CD4-positive, alpha-beta T cell treated with Interleukin-6 for 4 hours (primary cell): ENCODE results near the gene CNGA1.
A peak's percentile ranks its signal among the peaks of the same experiment; 100 is the strongest.

ENCODE experiments used
- DNase-seq: peaks from one replicate; pipeline ENCODE4 v3.0.0-alpha.2; 2020; ENCODE audit warnings: mixed read lengths

The CNGA1 gene

DNA sequence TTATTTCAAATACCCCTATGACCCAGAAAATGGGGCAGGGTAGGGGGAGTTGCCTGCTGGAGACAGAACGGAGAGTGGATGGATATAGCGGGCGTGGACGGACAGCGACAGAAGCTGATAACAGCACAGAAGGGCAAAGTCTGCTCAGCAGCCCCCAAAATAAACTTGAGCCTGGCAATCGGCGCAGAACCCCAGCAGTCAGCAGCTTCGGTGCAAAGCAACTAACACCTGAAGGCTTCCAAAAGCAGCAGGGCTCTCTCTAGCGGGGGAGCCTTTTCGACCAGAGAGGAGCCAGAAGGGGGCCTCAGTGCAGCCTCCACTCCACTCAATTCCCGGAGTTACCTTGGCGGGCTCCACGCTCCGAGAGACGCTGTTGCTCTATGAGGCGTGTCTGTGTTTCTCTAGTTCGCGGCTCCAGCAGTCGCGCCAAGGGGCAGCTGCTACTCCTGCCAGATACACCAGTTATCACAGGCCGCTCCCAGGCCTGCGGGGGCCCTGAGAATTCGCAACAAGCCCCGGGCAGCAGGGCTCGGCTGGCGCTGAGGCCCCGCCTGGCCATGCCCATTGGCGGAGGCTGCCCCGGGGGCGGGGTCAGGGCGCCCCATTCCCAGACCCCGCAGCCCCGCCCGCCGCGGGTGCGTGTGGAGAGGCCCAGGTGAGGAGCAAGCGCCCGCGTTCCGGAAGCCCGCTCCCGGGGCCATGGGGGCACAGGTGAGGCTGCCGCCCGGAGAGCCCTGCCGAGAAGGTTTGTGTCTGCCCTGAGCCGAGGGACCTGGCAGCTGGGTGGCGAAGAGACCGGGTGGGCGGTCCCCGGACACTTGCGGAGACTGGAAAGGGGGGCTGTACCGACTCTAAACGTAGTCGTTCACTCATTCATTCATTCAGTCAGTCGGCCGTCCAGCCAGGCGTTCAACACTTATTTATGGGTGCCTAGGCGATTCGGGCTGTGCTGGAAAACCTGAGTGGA, at the start of gene CNGA1, which contains the start of gene NIPAL1:
TSS of gene CNGA1 (minus strand) at position 541 of the 967 bp plus-strand sequence. CDS start 63,992 bp downstream, outside the sequence.
TSS of gene NIPAL1 (plus strand) at position 632 of the 967 bp plus-strand sequence. CDS start at position 700, 68 bp downstream.
- DNase-seq: peak; percentile 84

DNA sequence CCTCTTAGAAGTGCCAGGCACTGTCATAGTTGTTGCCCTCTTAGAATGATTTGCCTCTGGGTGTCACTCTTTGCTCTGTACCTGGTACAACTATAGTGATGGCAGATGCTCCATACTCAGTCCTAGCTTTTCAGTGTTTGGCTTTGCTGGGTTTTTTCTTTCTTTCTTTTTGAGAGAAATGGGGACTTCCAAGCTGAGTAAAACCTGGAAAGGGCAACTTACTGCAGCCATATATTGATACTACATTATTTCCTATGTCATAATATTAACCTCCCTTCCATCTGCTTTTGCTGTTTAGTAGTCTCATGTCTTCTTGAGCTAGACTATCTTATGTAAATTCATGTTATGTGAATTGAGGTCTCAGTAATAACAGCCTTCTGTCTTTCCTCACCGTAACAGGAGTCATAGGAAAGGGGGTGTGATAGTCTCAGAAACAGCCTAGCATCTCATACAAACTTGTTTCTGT, 49.1 kb upstream of the CNGA1 start:
- DNase-seq: no peak

DNA sequence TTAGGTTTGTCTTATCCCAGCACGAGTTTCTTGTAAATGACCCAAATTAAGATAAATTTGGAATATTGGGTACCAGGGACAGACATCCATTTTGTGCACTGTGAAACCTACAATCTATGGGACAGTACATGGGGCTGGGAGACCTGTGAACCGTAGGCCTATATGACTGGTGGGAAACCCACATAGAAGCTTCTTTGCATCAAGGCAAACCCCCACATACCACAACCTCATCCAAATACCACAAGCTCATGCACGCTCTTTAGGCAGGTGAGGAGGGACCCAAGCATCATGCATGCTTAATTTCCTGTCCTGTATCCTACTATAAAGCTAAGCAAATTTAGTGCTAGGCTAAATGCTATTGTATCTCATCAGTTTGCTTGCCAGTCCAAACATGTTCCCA, 47.9 kb upstream of the CNGA1 start:
- no peak for DNase-seq

DNA sequence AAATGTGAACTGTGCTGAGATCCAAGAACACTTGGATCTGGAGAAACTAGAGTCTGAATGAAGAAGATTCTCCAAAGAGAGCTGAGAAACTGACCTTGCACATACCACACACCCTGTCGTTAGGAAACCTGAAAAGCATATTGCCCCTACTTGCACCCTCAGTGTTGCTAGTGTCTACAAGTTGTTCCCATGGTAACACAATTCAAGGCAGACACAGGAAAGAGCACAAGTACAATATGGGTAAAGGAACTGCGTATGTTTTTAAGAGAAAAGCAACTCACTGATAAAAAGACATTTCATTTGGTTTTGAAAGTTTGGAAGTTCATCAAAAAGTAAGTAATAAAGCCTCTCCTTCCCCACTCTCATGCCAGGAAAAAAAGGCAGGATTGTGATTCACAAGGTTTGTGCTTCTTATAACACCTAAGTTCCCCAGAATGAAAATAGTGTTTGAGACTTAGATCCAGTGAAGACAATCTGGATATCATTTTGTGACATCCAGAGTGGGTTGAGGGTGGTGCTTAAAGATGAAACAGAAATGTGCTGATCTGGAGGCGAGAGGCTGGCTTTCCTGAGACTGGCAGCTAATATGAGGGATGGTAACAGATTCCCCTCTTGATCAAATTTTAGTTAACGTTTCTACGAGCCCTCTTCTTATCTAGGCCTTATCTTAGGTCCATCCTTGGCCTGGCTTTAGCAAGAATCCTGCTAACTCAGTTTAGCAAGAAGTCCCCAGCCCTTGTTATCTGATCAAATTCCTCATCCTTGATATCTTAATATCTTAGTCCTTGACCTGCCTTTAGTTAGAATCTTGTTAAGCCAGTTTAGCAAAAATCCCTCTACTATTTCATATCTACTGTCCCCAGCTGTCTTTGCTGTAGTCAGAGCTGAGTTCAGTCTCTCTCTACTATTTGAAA, 42.4 kb upstream of the CNGA1 start:
- DNase-seq: no peak

DNA sequence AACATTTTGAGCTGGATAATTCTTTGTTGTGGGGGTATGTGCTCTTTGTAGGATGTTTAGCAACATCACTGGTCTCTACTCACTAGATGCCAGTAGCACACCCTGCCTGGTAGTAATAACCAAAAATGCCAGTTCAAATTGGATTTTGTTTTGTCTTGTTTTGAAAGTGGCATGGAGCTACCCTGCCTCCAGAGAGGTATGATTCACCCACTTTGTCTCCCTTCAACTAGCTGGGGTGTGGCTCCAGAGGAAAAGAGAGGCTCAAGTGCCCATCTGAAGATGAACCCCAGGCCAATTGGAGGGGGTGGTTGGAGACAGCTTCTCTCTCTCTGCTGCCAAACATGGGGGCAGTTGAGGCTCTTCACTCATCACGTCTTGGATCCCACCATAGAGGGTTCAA, 34.6 kb upstream of the CNGA1 start:
- no peak for DNase-seq

DNA sequence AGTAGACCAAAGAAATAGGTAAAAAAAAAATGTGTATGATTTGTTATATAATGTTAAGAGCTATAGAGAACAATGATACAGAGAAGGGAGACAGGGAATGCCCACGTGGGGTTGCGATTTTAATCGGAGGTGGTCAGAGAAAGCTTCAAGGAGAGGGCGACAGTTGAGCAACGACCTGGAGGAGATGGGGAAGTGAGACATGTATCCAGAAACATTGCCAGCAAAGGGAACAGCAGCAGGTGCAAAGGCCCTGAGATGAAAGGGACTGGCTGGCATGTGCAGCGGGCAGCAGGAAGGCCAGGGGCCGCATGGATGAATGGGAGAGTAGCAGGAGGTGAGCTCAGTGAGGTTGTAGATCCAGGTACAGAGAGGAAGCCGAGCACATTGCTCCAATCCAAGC, 33.0 kb upstream of the CNGA1 start:
- no peak for DNase-seq

DNA sequence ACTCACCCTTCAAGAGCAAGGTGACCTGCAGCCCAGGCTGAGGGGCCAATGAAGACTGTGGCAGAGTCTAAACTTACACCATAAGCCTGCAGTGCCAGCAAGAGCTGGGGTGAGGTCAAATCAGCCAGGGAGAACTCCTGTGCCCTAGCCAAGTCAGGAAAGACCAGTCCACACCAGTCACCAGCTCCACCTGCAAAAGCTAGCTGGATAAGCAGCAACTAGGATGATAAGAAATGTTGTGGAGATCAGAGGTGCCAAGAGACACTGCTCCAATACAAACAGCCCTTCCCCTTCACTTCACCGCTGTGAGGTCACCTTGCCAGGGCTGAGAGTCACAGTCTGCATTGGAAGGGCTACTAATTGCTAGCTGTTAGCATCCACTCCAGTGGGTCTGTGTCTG, 31.4 kb upstream of the CNGA1 start:
- no peak for DNase-seq

DNA sequence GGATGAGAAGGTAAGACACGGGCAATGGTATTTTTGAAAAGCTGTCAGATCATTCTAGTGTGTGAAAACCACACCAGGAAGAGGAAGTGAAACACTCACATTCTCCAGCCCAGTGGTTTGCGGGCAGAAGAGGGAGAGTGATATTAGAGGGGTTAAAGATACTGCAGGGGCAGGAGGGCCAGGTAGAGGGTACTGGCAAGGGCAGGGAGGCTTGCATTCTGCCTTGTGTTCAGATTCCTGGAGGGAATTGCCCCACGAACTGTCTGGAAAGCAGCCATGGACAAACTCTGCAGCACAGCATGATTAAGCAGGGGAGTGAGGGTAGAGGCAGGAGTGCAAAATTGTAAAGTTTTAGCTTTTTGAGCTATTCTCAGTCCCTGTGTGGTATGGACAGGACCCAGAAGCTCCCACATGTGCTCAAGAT, 31.0 kb upstream of the CNGA1 start:
- DNase-seq: peak; percentile 53

DNA sequence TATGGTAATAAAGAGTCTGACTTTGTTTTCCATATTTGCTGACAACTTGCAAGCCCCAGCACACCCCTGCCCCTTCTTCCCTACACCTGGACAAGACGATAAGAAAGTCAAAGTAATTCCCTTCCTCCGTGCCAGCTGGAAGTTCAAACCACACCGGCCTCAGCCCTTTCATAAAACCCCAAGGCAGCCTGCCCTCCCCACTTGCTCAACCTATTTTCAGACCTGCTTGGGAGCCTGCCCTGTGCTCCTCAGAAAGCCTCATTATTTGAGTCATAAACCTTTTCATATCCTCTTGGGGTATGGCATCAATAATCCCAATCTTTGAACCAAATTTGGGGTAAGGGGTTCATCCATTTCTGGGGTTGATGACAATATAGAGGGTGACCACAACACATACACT, 29.6 kb upstream of the CNGA1 start:
- DNase-seq: no peak

DNA sequence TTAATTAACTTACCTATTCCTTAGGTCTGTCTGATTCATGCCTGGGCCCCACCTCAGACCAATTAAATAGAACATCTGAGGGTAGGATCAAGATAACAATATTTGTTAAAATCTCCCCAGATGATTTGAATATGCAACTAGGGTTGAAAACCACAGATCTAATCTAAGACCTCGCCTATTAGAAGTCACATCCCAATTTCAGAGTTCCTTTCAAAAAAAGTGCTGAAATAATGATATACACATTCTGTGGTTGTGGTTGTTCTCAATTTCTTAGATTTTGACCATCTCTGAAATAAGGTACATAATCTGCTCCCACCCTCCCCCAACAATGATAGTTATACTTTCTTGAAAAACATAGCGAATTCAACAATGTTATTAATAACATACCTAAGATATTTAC, 27.8 kb upstream of the CNGA1 start:
- no peak for DNase-seq

DNA sequence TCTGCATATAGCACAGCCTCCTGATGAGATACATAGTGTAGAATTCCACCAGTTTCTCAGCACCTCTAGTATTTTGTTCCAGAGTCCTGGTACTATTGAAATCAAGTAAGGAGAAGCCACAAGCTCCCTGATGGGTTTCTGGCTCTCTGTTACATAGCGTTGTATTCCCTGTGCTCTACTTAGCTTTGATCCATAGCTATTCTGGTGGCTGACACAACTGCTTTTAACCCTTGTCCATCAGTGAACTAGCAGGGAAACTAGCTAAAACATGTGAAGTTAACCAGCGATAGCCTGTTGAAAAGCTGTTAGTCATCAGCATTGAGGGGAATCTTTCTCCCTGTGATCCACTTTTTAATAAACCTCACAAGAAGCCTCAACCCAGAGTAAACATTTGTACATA, 27.0 kb upstream of the CNGA1 start:
- no peak for DNase-seq

DNA sequence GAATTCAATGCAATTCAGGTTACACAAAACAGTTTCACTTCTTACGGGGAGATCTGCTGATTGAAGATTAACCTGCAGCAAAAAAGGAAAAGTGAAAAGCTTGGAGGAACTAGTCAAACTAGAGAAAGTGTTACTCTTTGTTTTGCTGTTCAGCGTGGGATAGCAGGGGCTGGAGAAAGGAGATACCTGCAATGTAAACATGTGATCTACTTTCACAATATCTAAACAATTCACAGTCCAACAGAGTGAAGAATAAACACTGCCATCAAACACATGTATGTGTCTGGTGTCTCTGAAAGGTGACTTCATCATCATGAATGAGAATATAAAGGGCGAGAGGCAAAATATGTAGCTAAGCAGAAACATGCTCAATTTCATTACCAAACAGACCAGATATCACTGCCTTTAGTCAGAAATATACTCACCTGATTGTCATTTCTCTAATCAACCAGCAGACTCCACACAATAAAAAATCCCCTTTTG, 26.5 kb upstream of the CNGA1 start:
- no peak for DNase-seq

DNA sequence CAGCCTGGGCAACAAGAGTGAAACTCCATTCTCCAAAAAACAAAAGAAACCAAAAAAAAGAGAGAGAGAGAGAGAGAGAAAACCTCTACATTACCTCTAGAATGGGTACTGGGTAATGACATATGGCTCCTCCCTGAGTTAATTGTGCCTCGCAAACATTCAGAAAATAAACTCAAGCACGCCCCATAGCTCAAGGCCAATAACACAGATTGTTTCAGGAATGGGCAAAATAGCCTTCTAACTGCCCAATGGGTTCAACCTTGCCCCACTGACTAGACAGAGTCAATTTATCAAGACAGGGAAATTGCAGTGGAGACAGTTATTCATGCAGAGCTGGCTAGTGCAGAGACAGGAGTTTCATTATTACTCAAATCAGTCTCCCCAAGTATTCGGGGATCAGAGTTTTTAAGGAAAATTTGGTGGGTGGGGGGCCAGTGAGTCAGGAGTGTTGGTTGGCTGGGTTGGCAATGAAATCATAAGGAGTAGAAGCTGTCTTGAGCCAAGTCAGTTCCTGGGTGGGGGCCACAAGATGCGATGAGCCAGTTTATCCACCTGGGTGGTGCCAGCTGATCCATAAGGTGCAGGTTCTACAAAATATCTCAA, 25.2 kb upstream of the CNGA1 start:
- DNase-seq: no peak

DNA sequence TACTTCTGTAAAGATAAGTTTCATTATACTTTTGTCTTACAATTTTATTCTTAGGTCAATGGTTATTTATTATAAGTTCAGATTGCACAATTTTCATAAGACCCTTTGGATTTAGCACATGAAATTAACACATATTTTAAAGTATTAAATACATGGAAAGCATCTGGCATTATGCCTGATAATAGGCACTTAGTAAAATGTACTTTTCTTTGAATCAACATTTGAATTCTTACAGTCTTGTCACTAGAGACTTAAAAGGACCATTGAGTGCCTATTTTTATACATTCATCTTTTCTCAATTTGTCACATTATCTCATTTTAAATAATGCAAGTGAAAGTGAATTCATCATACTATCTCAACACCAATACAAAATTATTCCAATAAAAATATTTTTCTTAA, 23.1 kb upstream of the CNGA1 start:
- DNase-seq: no peak

DNA sequence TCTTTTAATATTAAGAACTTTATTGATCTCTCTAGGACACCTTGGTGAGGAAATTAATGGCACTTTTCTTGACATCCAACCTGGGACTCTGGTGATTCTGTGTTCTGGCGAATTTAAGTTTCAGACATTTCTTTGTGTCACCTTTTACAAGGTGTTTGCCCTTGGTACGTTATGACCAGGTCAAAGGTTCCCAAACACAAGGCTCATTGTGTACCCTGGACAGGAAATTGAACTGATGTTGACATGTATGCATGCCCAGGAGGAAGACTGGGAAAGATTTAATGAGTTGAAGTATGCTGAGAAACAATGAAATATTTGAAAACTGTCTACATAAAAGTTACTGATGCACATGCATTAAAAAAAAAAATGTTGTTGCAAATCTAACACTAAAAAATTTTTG, 22.2 kb upstream of the CNGA1 start:
- no peak for DNase-seq

DNA sequence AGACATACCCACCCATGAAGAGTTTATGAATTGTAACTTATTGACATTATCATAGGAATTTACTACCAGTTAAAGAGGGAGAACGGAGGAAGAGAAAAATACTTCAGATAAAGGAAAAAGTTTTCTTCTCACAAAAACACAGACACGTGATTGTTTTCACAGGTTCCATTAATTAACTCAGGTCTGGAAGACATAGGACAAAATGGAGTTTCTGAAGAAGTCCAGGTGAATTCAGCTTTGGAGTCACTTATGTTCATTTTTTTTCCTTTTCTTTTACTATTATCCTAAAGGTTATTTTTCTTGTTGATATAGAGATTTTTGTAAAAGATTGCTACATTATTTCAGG, 20.6 kb upstream of the CNGA1 start:
- no peak for DNase-seq

DNA sequence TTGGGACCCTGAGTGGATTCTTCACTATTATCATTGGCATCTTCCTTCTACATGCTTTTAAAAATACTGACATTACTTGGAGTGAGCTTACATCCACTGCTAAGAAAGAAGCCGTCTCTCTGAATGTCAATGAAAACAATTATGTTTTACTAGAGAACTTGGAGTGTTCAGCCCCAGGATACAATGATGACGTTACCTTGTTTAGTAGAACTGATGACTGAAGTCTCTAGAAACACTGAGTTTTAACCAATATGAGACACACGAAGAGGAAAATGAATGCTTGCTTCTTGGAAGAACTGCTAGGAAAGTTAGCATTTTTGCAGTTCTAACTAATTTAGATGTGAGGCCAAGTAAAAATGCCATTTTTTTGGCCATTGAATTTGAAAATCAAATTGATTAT, 19.5 kb upstream of the CNGA1 start:
- no peak for DNase-seq

DNA sequence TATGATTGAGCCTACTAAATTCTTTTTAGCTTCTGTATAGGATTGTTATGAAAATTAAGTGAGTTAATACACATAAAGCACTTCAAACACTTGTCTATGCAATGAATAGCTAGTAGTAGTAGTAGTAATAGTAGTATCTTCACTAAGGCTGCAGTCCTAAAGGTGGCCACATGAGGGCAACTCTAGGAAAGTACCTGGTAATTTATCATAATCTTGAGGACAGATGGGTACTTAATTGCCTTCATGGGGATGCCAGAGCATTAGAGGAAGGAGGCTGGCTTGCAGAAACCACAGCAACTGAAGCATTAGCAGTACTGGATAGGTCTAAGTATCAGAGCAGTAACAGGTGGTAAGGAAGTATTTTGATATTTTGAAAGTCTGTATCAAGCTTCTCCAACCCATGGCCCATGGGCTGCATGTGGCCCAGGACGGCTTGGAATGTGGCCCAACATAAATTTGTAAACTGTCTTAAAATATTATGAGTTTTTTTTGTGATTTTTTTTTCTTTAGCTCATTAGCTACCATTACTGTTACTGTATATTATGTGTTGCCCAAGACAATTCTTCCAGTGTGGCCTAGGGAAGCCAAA, 17.4 kb upstream of the CNGA1 start:
- DNase-seq: peak; percentile 69

DNA sequence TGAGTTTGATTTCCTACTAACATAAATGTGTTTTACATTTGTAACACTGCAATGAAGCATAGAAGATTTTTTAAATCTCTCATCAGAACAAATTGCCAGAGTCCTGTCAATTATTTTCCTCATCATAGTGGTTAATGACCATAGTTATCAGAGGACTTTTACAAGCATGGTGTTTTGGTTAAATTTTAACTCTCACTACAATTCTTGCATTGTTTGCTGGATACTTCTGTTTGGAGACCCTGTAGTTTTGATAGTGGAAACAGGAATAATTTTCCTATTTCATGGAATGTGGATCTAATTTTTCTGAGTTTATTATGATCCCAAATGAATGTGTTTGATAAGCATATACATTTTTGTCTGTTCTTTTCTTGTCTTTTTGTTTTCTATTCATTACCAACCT, 16.9 kb upstream of the CNGA1 start:
- DNase-seq: no peak

DNA sequence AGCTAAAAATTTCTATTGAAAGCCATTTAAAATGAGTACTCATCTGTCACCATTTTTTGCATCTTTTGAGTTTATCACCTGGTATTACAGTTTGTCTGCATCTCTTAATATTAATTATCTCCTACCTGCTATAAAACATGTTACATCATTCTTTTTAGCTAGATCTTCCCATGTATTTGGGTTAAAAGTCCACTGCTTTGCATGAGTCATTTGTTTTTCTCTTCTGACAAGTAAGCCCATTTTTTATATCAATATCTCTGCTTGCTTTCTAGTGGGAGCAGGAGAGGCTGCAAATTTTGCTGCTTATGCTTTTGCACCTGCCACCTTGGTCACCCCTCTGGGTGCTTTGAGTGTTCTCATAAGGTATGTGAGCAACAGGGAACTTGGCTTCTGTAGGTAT, 16.2 kb upstream of the CNGA1 start:
- DNase-seq: no peak

DNA sequence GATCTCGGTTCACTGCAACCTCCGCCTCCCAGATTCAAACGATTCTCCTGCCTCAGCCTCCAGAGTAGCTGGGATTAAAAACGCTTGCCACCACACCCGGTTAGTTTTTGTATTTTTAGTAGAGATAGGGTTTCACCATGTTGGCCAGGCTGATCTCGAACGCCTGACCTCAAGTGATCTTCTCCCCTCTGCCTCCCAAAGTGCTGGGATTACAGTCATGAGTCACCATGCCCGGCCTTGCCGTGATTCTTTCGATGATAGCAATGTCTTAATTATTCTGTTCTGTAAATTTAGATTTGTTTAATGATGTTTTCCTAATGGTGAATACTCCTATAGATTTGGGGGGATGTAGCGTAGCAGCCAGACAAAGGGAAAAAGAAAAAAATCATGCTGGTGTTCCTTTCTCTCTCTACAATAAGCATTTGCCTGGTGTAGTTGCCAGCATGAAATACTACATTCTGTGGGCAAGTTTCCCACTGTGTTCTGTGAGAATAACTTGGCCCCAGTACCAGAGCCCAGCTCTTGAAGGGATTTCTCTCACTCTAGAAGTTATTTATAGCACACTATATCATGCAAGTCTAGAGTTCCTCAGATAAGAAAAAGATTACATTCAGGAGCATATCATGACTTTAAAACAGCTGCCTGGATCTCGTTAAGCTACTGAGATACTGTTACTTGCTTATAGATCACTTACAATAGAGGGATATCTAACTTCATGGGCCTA, 15.5 kb upstream of the CNGA1 start:
- DNase-seq: no peak

DNA sequence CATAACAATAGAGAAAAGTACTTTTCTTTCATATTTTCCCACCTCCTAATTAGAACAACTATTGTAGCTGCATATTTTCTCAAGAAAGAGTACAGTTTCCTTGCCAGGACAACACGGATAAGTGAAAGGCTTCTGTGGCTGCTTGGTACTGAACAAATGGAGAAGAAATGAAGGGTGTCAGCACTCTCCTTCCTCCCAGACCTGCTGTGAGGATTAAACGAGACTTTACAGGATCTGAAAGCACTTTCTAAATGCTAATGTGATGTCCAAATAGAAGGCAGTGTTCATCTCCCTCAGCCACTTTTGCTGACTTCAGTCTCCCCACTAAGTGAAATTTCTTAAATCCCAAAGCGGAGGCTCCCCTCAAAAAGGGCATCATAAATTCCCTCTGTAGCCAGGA, 14.0 kb upstream of the CNGA1 start:
- DNase-seq: no peak
